ENCODE measurements around the gene CDH4.

Gene CDH4
- total RNA-seq: 0 to 0.24 reads per million in 2 donors

GRCh38 chr20:61251529-61252393 lies at the start of gene CDH4:
Gene CDH4 (plus strand): TSS chr20:61252261.
- DNase-seq: no peak

GRCh38 chr20:61203320-61203719 lies 48.7 kb upstream of the CDH4 start:
- DNase-seq: no peak

GRCh38 chr20:61204206-61204605 lies 47.9 kb upstream of the CDH4 start:
- DNase-seq: no peak

- no peak for DNase-seq
These were observed 46.3 kb upstream of the CDH4 start for GRCh38 chr20:61205769-61206168.

- no peak for DNase-seq
These were observed 41.2 kb upstream of the CDH4 start for GRCh38 chr20:61210862-61211261.

GRCh38 chr20:61217848-61218247 lies 34.2 kb upstream of the CDH4 start:
- no peak for DNase-seq

- no peak for DNase-seq
These were observed 33.0 kb upstream of the CDH4 start for GRCh38 chr20:61219021-61219431.

- no peak for DNase-seq
These were observed 31.9 kb upstream of the CDH4 start for GRCh38 chr20:61220131-61220530.

- no peak for DNase-seq
These were observed 31.3 kb upstream of the CDH4 start for GRCh38 chr20:61220626-61221325.

- no peak for DNase-seq
These were observed 29.4 kb upstream of the CDH4 start for GRCh38 chr20:61222699-61223098.

GRCh38 chr20:61223121-61223520 lies 28.9 kb upstream of the CDH4 start:
- no peak for DNase-seq

- no peak for DNase-seq
These were observed 21.9 kb upstream of the CDH4 start for GRCh38 chr20:61230166-61230565.

- no peak for DNase-seq
These were observed 18.5 kb upstream of the CDH4 start for GRCh38 chr20:61233590-61233989.

- DNase-seq: no peak
These were observed 17.7 kb upstream of the CDH4 start for GRCh38 chr20:61234224-61234890.

GRCh38 chr20:61236713-61237112 lies 15.3 kb upstream of the CDH4 start:
- no peak for DNase-seq

GRCh38 chr20:61238813-61239212 lies 13.2 kb upstream of the CDH4 start:
- DNase-seq: no peak

- no peak for DNase-seq
These were observed 11.2 kb upstream of the CDH4 start for GRCh38 chr20:61240814-61241213.

- no peak for DNase-seq
These were observed 7.8 kb upstream of the CDH4 start for GRCh38 chr20:61244213-61244612.

- DNase-seq: no peak
These were observed 5.8 kb upstream of the CDH4 start for GRCh38 chr20:61246269-61246668.

- no peak for DNase-seq
These were observed 2.4 kb upstream of the CDH4 start for GRCh38 chr20:61249626-61250025.

GRCh38 chr20:61252601-61253263 lies 671 bp downstream of the CDH4 start:
- no peak for DNase-seq

- no peak for DNase-seq
These were observed 1.2 kb downstream of the CDH4 start for GRCh38 chr20:61253264-61253639.

Data from T-helper 9 cell (primary cell).